Measurements from ENCODE around the gene C19orf81. TPM values are rescaled to one million over a fixed set of nuclear protein-coding genes. Genes with fewer than 3 reads are reported as not detected.

Gene C19orf81
- total RNA-seq, 1 donor from 2014 or later = not detected

DNA sequence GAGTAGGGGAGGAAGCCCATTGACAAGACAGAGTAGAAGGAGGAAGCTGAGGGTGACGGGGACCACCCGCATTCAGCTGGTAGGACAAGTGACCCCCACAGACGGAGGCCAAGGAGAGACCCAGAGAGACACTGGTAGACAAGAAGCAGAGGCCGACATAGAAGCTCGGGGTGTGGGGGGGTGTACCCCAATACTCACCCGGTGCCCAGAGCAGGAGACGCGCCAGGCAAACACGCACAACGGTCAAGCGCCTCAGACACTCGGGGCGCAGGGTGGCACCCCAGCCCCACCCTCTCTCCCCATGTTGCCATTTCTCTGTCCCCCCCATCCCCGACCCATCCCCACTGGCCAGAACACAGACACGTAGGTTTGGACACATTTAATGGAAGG lies 46.8 kb downstream of the C19orf81 start:
- no peak for DNase-seq (ENCODE audit: extremely low spot score in 2 of 2)
- Histone ChIP-seq H3K4me1 (no peaks in the 10 kb centered on the region), H3K4me3 (no peak overlapping the region), H3K36me3 (no peaks in the 10 kb centered on the region), H3K9me3 (no peaks in the 10 kb centered on the region), H3K27ac (no peak overlapping the region), H3K27me3 (peaks cover 12% of the 10 kb centered on the region)
- intact Hi-C loops (cut with DNase I) = no loop called here
- TF ChIP-seq POLR2AphosphoS5 (IDR thresholded peaks at IDR 0.05; ENCODE audit: insufficient read depth in 1 of 2, low read depth in 1 of 2) (no peak), POLR2A (IDR thresholded peaks at IDR 0.05) (no peak)
- TF ChIP-seq, protein P1, sequence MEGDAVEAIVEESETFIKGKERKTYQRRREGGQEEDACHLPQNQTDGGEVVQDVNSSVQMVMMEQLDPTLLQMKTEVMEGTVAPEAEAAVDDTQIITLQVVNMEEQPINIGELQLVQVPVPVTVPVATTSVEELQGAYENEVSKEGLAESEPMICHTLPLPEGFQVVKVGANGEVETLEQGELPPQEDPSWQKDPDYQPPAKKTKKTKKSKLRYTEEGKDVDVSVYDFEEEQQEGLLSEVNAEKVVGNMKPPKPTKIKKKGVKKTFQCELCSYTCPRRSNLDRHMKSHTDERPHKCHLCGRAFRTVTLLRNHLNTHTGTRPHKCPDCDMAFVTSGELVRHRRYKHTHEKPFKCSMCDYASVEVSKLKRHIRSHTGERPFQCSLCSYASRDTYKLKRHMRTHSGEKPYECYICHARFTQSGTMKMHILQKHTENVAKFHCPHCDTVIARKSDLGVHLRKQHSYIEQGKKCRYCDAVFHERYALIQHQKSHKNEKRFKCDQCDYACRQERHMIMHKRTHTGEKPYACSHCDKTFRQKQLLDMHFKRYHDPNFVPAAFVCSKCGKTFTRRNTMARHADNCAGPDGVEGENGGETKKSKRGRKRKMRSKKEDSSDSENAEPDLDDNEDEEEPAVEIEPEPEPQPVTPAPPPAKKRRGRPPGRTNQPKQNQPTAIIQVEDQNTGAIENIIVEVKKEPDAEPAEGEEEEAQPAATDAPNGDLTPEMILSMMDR (IDR thresholded peaks at IDR 0.05) = no peak

DNA sequence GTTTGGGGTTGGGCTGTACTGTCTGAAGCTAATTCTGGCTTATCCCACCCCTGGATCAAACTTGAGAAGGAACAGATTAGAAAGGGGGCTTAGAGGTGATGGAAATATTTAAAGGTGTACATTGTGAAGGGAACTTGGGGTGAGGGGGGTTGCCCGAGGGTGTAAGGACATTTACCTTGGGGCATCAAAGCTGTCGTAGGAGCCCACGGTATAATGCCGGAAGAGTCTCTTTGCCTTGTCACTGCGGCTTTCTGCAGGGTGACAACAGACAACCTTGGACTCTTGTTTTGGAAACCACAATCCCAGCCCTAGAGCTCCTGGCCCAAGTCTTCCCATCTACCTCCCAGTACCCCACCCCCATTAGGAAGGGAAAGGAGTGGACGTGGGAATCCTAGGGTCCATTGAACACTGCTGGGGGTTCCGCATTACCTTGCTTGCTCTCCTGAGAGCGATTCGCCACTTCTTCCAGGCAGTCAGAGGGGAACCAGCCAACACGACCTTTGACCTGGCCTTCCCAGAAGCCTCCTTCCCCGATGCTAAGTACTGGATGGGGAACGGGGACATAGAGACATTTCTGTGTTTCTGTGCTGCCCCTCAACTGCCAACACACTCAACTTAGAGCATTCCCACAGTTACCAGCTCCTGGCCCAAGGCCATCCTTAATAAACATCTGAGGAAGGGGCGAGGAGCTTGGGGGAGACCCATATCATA lies 48.3 kb downstream of the C19orf81 start:
- Histone ChIP-seq H3K4me3 (no peak overlapping the region), H3K27ac (no peak overlapping the region), H3K27me3 (peaks cover 12% of the 10 kb centered on the region), H3K36me3 (no peaks in the 10 kb centered on the region), H3K9me3 (no peaks in the 10 kb centered on the region), H3K4me1 (no peaks in the 10 kb centered on the region)
- DNase-seq (ENCODE audit: extremely low spot score in 2 of 2) = no peak
- TF ChIP-seq POLR2A (IDR thresholded peaks at IDR 0.05) = no peak
- TF ChIP-seq, protein P1 (IDR thresholded peaks at IDR 0.05) = no peak
- TF ChIP-seq POLR2AphosphoS5 (IDR thresholded peaks at IDR 0.05; ENCODE audit: insufficient read depth in 1 of 2, low read depth in 1 of 2) = no peak
- intact Hi-C loops (cut with DNase I) = no loop called here

DNA sequence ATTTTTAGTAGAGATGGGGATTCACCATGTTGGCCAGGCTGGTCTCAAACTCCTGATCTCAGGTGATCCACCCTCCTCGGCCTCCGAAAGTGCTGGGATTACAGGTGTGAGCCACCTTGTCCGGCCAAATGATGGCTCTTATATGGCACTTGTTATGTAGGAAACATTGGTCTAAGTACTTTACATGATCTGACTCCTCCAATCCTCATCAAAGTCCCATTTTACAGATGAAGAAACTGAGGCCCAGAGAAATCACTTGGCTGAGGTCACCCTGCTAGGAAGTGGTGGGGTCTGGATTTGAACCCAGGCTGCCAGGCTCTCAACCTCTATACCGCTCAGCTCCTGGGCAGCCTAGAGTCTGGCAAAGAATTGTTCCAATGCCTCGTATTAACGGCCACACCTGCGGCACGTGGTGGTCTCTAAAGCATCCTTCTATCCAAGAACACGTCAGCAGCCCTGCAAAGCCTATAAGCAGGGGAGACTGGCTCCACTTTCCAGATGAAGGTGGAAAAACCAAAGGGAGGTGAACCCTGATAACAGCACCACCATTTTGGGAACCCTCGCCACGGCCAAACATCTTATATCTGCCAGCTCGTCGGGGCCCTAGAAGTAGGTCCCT lies 52.2 kb downstream of the C19orf81 start:
- no peaks in the 10 kb centered on the region for H3K27me3 ChIP-seq
- intact Hi-C loops (cut with DNase I) = no loop called here
- H3K9me3 ChIP-seq = no peaks in the 10 kb centered on the region
- H3K27ac ChIP-seq = no peak overlapping the region
- TF ChIP-seq POLR2A (IDR thresholded peaks at IDR 0.05) (no peak), POLR2AphosphoS5 (IDR thresholded peaks at IDR 0.05; ENCODE audit: insufficient read depth in 1 of 2, low read depth in 1 of 2) (no peak)
- TF ChIP-seq, protein P1 (IDR thresholded peaks at IDR 0.05) = no peak
- H3K4me3 ChIP-seq = no peak overlapping the region
- no peak for DNase-seq (ENCODE audit: extremely low spot score in 2 of 2)
- H3K36me3 ChIP-seq = no peaks in the 10 kb centered on the region
- H3K4me1 ChIP-seq = no peaks in the 10 kb centered on the region

DNA sequence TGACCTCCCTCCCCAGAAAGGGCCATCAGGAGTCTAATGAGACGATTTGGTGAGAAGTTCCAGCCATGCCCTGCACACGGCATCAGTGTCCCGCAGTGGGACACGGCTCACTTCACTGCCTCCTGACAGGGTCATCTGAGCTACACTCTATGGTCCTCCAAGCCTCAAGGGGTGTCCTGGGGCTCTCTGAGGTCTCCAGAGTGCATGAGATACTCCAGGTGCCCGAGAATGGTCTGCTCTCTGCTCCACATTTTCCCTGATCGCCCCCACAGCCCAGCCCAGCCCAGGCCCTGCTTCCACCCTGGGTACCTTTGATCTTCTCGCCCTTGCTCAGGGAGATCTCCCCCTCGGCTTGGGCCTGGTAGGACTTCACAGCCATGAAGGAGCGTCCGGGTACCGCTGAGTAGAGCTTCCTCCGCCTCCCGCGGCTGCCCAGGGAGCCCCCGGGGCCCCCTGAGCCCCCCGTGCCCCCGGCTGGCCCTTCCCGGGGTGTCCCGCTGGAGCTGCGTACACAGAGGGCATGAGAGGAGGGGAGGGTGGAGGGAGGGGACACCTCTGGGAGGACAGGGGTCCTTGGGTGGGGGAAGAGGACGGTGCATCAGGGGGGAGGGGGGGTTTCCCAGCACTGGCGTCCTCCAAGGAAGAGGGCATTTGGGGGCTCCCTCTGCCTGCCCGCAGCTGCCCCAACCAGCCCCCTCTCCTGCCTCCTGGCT lies 53.1 kb downstream of the C19orf81 start:
- Histone ChIP-seq H3K4me1 (no peaks in the 10 kb centered on the region), H3K27me3 (no peaks in the 10 kb centered on the region), H3K9me3 (no peaks in the 10 kb centered on the region), H3K36me3 (no peaks in the 10 kb centered on the region), H3K27ac (no peak overlapping the region), H3K4me3 (no peak overlapping the region)
- intact Hi-C loops (cut with DNase I) = no loop called here
- DNase-seq (ENCODE audit: extremely low spot score in 2 of 2) = no peak
- TF ChIP-seq POLR2AphosphoS5 (IDR thresholded peaks at IDR 0.05; ENCODE audit: insufficient read depth in 1 of 2, low read depth in 1 of 2) (no peak), POLR2A (IDR thresholded peaks at IDR 0.05) (no peak)
- TF ChIP-seq, protein P1 (IDR thresholded peaks at IDR 0.05) = no peak

Measured in vagina (tissue), 2 donors.